OCI-LY1 (cell line): Measurements from ENCODE around the gene ABCB9.

Experiments used
- CTCF ChIP-seq: fragments of 200-600 bp; sonication (generic), shearing (Covaris generic); IDR thresholded peaks from 2 replicates; pipeline ENCODE4 v1.5.1; 2017; ENCODE audit warnings: mild to moderate bottlenecking, antibody characterized with exemption, low read length, moderate library complexity, mixed read lengths
- EZH2 ChIP-seq: fragments of 200-600 bp; sonication (generic), shearing (Covaris generic); IDR thresholded peaks from 2 replicates; pipeline ENCODE4 v1.8.0; 2017; ENCODE audit warnings: borderline replicate concordance, mixed run types, mild to moderate bottlenecking, antibody characterized with exemption, low read length, moderate library complexity, mixed read lengths

- TF ChIP-seq CTCF (no peak), EZH2 (no peak)
Measured at GRCh38 chr12:122932207-122932606, 34.1 kb downstream of the ABCB9 start.
